Measurements from ENCODE around the gene GHR.

DNA sequence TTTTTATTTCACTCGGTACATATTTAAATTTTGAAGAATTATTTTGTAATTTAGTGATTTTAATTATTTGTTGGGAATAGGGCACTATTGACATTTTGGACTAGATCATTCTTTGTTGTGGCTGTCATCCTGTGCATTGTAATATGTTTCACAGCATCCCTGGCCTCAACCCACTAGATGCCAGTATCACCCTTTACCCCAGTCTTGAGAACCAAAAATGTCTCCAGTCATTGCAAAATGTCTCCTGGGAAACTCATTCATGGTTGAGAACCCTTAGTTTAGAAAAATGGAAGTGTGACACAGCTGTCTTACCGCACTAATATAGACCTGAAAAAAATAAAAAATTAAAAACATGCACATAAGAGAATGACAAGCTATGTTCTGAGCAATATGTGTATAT is 245.0 kb downstream of the GHR start:
- TF ChIP-seq EP300 (IDR thresholded peaks at IDR 0.05), result no peak
- TF ChIP-seq, protein P1, sequence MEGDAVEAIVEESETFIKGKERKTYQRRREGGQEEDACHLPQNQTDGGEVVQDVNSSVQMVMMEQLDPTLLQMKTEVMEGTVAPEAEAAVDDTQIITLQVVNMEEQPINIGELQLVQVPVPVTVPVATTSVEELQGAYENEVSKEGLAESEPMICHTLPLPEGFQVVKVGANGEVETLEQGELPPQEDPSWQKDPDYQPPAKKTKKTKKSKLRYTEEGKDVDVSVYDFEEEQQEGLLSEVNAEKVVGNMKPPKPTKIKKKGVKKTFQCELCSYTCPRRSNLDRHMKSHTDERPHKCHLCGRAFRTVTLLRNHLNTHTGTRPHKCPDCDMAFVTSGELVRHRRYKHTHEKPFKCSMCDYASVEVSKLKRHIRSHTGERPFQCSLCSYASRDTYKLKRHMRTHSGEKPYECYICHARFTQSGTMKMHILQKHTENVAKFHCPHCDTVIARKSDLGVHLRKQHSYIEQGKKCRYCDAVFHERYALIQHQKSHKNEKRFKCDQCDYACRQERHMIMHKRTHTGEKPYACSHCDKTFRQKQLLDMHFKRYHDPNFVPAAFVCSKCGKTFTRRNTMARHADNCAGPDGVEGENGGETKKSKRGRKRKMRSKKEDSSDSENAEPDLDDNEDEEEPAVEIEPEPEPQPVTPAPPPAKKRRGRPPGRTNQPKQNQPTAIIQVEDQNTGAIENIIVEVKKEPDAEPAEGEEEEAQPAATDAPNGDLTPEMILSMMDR (IDR thresholded peaks at IDR 0.05), result no peak
- no peak for TF ChIP-seq POLR2A (IDR thresholded peaks at IDR 0.05)
